Psoas muscle (tissue), 8 donors: ENCODE results near the gene PTPN14. TPM values are rescaled to one million over a fixed set of nuclear protein-coding genes. Genes with fewer than 3 reads are reported as not detected.

Experiments
- ATAC-seq, 4 donors: fragments of 200-7000 bp; cut with Tn5 transposase; one replicate each; pipeline ENCODE4 v1.9.1; 2020; ENCODE audit warnings: moderate library complexity in 3 of 4, mild to moderate bottlenecking in 2 of 4
- DNase-seq, 2 donors: peaks; one replicate each; pipeline ENCODE4 v3.0.0-alpha.2; 2020
- H3K27ac ChIP-seq: fragments of 200-600 bp; one replicate; pipeline ENCODE4 v1.8.0; 2022
- H3K27me3 ChIP-seq, 3 donors: fragments of 200-600 bp in 1 of 3; one replicate each; pipeline versions ENCODE4 v1.6.1 to v1.8.0; 2013 to 2022; ENCODE audit warnings: low read length in 2 of 3, mild to moderate bottlenecking in 2 of 3, moderate library complexity in 1 of 3; ENCODE audit not compliant: insufficient read depth in 3 of 3
- H3K36me3 ChIP-seq, 2 donors: fragments of 200-600 bp in 1 of 2; one replicate each; pipeline versions ENCODE4 v1.6.1 to v1.8.0; 2013 to 2022; ENCODE audit warnings: low read depth in 1 of 2, mild to moderate bottlenecking in 1 of 2, moderate library complexity in 1 of 2; ENCODE audit not compliant: insufficient read depth in 1 of 2
- H3K4me1 ChIP-seq: fragments of 200-600 bp; one replicate; pipeline ENCODE4 v1.8.0; 2022
- H3K4me3 ChIP-seq: fragments of 200-600 bp; one replicate; pipeline ENCODE4 v1.8.0; 2022; ENCODE audit warnings: mild to moderate bottlenecking
- H3K9me3 ChIP-seq: fragments of 200-600 bp; one replicate; pipeline ENCODE4 v1.8.0; 2022
- CTCF ChIP-seq: fragments of 200-600 bp; IDR thresholded peaks from one replicate; pipeline ENCODE4 v1.8.0; 2022; ENCODE audit warnings: antibody characterized with exemption
- WGBS, 3 donors: extraction: QIAGEN DNeasy Blood & Tissue Kit; methylation state at CpG; one replicate each; pipeline versions ENCODE4 v1.1.6 to v1.1.7; 2013; 5-methylcytosine and 5-hydroxymethylcytosine counted together
- intact Hi-C, 2 donors: fragments of 100-400 bp; cut with DNase I; formaldehyde crosslinking; loops; one replicate each; pipeline versions ENCODE4 v1.11.0 to v1.14.2; 2022
- polyA plus RNA-seq, 3 donors: library from polyadenylated mRNA; stranded (reverse); fragments of 200-250 nt; gene quantifications; one replicate each; pipeline ENCODE4 v1.2.3, GENCODE V29; 2013
- total RNA-seq, 4 donors: library from RNA; stranded (reverse); fragmentation: NEBNext Ultra II Directional in 2 of 4; extraction: Animal tissue kit (Norgen Biotek cat#: 25700) in 2 of 4; gene quantifications; one replicate each; pipeline versions ENCODE4 v1.2.1 to v1.2.4, GENCODE V29; 2021 to 2023
- donor health status: healthy with polysubstance abuse.
- donor health status: DM: no; HTN: no; CAD: no; lungs with moderate emphysema.
- donor health status: Bipolar disorder and iron deficiency.
- donor health status: healthy.
- donor health status: DM: yes; HTN: yes; CAD: no.
- donor health status: DM: no; HTN: no; CAD: no.
- donor health status: DM: no; HTN: no; CAD: no.
- donor health status: DM: yes; HTN: yes; CAD: no.

Gene PTPN14
- total and polyA plus RNA-seq, 7 donors = 7.2 to 106 (median 50.8) TPM

DNA sequence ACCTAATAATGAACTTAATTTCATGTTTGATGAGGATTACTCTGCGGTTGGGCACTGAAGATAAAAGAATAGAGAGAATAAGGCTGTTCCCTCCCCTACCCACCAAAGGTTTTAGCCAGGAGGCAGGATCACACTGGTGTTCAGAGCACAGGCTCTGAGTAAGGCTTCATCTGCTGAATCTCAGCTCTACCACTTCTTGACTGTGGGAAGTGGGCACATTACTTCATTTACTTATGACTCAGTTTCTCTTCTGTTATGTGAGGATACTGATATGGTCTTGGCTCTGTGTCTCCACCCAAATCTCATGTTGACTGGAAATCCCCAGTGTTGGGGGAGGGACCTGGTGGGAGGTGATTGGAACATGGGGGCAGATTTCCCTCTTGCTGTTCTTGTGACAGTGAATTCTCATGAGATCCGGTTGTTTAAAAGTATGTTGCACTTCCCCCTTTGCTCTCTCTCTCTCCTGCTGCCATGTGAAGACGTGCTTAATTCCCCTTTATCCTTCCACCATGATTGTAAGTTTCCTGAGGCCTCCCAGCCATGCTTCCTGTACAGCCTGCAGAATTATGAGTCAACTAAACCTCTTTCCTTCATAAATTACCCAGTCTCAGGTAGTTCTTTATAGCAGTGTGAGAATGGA, 190.8 kb downstream of the PTPN14 start:
- no peak for TF ChIP-seq CTCF

DNA sequence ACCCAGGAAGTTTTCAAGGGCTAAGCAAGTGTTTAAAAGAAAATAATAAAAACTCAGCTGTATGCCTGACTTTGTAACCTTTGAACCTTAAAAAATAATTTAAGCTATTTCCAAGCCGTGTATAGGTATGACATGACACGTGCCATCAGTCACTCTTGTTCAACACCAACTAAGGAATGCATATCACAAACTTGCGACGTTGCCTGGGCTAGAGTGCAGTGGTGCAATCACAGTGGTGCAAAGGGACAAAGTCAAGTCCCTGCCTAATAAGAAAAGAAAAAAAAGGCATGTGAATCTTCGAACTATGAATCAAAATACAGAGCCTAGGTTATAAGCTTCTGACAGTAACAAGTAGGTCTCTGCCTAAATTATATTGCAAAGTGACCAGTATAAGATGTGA, 191.3 kb downstream of the PTPN14 start:
- WGBS, 3 donors = 90 to 91% (median 90%) methylated on average over 5 of the region's 5 CpGs
- H3K27ac ChIP-seq = no peak overlapping the region
- no peak overlapping the region for H3K4me3 ChIP-seq
- H3K9me3 ChIP-seq = no peaks in the 10 kb centered on the region
- peaks cover 27% of the 10 kb centered on the region for H3K4me1 ChIP-seq
- DNase-seq (no peak), ATAC-seq (no peak)
- intact Hi-C loops = loop anchor here (5.0 to 10.0 kb wide), 2 partner anchors 192 to 195 kb away; partner anchors contain the start of gene PTPN14 (in 2 of the 2)
- no peak for TF ChIP-seq CTCF
- no peaks in the 10 kb centered on the region for H3K27me3 ChIP-seq
- H3K36me3 ChIP-seq = peaks cover 7 to 70% of the 10 kb centered on the region in 2 donors

More for the DNA sequence above, 190.8 kb downstream of the PTPN14 start:
- H3K36me3 ChIP-seq = peaks cover 7 to 68% of the 10 kb centered on the region in 2 donors
- no peak for DNase-seq
- peaks cover 27% of the 10 kb centered on the region for H3K4me1 ChIP-seq
- H3K27me3 ChIP-seq = no peaks in the 10 kb centered on the region
- ATAC-seq = no peak
- intact Hi-C loops = loop anchor here (5.0 to 10.0 kb wide), 2 partner anchors 192 to 194 kb away; partner anchors contain the start of gene PTPN14 (in 2 of the 2)
- no peak overlapping the region for H3K4me3 ChIP-seq
- peak overlapping the region; percentile 87 for H3K27ac ChIP-seq
- H3K9me3 ChIP-seq = no peaks in the 10 kb centered on the region
- 82 to 86% (median 85%) methylated on average over 3 of the region's 3 CpGs for WGBS, 3 donors

DNA sequence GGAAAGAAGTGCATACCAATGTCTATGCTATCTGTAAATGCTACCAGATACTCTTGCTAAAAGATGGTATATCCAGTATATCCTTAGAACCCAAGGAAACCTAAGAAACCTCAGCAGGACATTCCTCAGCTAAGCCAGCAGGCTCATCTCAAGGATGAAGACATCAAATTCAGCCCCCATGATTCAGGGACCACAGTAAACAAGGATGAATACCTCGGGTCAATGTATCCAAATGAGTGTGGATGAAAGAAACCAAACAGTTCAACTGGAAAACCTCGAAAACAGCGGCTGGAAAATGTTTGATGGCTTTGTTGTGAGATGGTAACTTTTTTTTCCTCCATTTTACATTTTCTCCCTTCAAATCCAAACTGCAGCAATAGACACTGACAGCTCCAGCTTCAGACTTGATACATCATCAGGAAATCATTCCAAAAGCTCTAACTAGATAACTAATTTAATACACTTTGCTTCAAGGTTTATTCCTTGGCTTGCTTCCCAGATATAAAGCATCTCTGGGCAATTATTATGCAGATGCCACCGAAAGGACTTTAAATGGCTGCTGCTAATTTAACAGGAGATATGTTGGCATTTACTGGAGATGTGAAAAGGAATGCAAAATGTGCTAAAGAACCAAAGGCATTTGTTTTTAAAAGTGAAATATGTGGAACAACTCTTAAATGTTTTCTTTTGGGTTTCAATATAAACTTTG, 196.8 kb downstream of the PTPN14 start:
- Histone ChIP-seq H3K4me3 (no peak overlapping the region), H3K9me3 (no peaks in the 10 kb centered on the region), H3K4me1 (peaks cover 6% of the 10 kb centered on the region), H3K36me3 (peaks cover 5 to 61% of the 10 kb centered on the region in 2 donors), H3K27me3 (no peaks in the 10 kb centered on the region), H3K27ac (no peak overlapping the region)
- intact Hi-C loops = no loop called here
- no peak for TF ChIP-seq CTCF
- 66 to 72% (median 70%) methylated on average over 4 of the region's 4 CpGs for WGBS, 3 donors
- DNase-seq = no peak
- ATAC-seq = no peak

GRCh38 chr1:214352838-214353237, 198.6 kb downstream of the PTPN14 start:
- intact Hi-C loops = no loop called here
- Histone ChIP-seq H3K27me3 (no peaks in the 10 kb centered on the region), H3K9me3 (no peaks in the 10 kb centered on the region), H3K4me3 (no peak overlapping the region), H3K4me1 (peaks cover 6% of the 10 kb centered on the region), H3K36me3 (peaks cover 5 to 49% of the 10 kb centered on the region in 2 donors), H3K27ac (no peak overlapping the region)
- WGBS, 3 donors = 82 to 93% (median 92%) methylated on average over 4 of the region's 4 CpGs
- TF ChIP-seq CTCF = no peak
- ATAC-seq (peak; percentile 34 to 89 (median 78)), DNase-seq (peak in 1 of 2 donors; percentile 60)
